Breast epithelium (tissue), 4 donors: Measurements from ENCODE around the gene CYSLTR2. TPM values are rescaled to one million over a fixed set of nuclear protein-coding genes. Genes with fewer than 3 reads are reported as not detected.

Source experiments
- DNase-seq, 2 donors: peaks; one replicate each; pipeline ENCODE4 v3.0.0-alpha.2; 2019; ENCODE audit warnings: low spot score in 2 of 2
- H3K27ac ChIP-seq, 2 donors: fragments of 200-600 bp; sonication (generic) in 1 of 2; one replicate each; pipeline ENCODE4 v1.5.1; 2016 to 2019; ENCODE audit warnings: mild to moderate bottlenecking in 1 of 2
- H3K27me3 ChIP-seq, 2 donors: fragments of 200-600 bp; sonication (generic) in 1 of 2; one replicate each; pipeline versions ENCODE4 v1.5.1 to v1.6.0; 2017 to 2019; ENCODE audit warnings: control low read depth in 1 of 2, mild to moderate bottlenecking in 1 of 2
- H3K36me3 ChIP-seq: fragments of 200-600 bp; one replicate; pipeline ENCODE4 v1.5.1; 2019
- H3K4me1 ChIP-seq, 2 donors: fragments of 200-600 bp; sonication (generic); one replicate each; pipeline ENCODE4 v1.5.1; 2016 to 2019; ENCODE audit warnings: control low read depth in 1 of 2
- H3K4me3 ChIP-seq, 3 donors: fragments of 200-600 bp; sonication (generic); 1 replicate in 2 of 3; 2 replicates in 1 of 3; pipeline ENCODE4 v1.5.1; 2016 to 2019; ENCODE audit warnings: mild to moderate bottlenecking in 3 of 3, moderate library complexity in 2 of 3
- H3K9me3 ChIP-seq, 2 donors: fragments of 200-600 bp; sonication (generic) in 1 of 2; one replicate each; pipeline ENCODE4 v1.5.1; 2016 to 2019; ENCODE audit warnings: control low read depth in 1 of 2
- POLR2A ChIP-seq: fragments of 450-650 bp; IDR thresholded peaks from one replicate; pipeline ENCODE4 v1.6.1; 2016; ENCODE audit warnings: antibody characterized with exemption, mild to moderate bottlenecking, moderate library complexity
- POLR2AphosphoS5 ChIP-seq, 3 donors: sonication (generic); formaldehyde crosslinking; IDR thresholded peaks; one replicate each; pipeline ENCODE4 v1.6.1; 2017; ENCODE audit warnings: antibody characterized with exemption in 3 of 3
- intact Hi-C: fragments of 100-400 bp; cut with DNase I; formaldehyde crosslinking; loops from one replicate; pipeline ENCODE4 v1.15.1; 2023; ENCODE audit warnings: low total_unique reads
- total RNA-seq, 3 donors: library from RNA; depleted of rRNA; stranded (reverse); fragments of >200 nt; gene quantifications; one replicate each; pipeline ENCODE4 v1.1.0, GENCODE V29; 2016
- TF ChIP-seq, protein P1 (sequence below), 3 donors: fragments of 450-650 bp; IDR thresholded peaks; one replicate each; pipeline ENCODE4 v1.5.1; 2016 to 2017; ENCODE audit warnings: antibody characterized with exemption in 3 of 3, mild to moderate bottlenecking in 3 of 3, moderate library complexity in 3 of 3

The CYSLTR2 gene
- total RNA-seq, 3 donors from 2014 or later = 0.32 to 1.0 (median 0.33) TPM

DNA sequence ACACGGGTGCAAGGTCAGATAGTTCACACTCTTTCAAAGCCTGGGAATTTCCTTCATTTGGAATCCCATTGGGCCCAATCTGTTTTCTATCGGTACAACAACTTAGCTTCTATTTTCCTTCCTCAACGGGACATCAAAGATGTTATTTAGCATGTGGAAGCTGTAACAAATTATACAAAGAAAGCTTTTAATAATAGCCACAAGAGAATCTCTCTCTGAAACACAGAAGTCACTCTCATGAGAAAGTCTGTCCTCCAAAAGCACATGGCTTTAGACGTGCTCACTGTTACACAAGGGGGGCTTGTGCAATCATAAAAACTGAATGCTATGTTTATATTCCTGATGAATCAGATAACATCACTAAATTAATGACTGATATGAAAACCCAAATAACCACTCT lies 28.9 kb upstream of the CYSLTR2 start:
- H3K27me3 ChIP-seq = no peaks in the 10 kb centered on the region
- no peaks in the 10 kb centered on the region for H3K36me3 ChIP-seq
- no peak for DNase-seq
- intact Hi-C loops = no loop called here
- no peaks in the 10 kb centered on the region for H3K4me1 ChIP-seq
- H3K9me3 ChIP-seq = peaks cover 0 to 9% of the 10 kb centered on the region in 2 donors
- no peak for TF ChIP-seq POLR2AphosphoS5 (IDR thresholded peaks at IDR 0.05)
- TF ChIP-seq POLR2A = no peak
- TF ChIP-seq, protein P1, sequence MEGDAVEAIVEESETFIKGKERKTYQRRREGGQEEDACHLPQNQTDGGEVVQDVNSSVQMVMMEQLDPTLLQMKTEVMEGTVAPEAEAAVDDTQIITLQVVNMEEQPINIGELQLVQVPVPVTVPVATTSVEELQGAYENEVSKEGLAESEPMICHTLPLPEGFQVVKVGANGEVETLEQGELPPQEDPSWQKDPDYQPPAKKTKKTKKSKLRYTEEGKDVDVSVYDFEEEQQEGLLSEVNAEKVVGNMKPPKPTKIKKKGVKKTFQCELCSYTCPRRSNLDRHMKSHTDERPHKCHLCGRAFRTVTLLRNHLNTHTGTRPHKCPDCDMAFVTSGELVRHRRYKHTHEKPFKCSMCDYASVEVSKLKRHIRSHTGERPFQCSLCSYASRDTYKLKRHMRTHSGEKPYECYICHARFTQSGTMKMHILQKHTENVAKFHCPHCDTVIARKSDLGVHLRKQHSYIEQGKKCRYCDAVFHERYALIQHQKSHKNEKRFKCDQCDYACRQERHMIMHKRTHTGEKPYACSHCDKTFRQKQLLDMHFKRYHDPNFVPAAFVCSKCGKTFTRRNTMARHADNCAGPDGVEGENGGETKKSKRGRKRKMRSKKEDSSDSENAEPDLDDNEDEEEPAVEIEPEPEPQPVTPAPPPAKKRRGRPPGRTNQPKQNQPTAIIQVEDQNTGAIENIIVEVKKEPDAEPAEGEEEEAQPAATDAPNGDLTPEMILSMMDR (IDR thresholded peaks at IDR 0.05) = no peak
- H3K27ac ChIP-seq = peak overlapping the region in 1 of 2 donors; percentile 66
- H3K4me3 ChIP-seq = no peak overlapping the region

DNA sequence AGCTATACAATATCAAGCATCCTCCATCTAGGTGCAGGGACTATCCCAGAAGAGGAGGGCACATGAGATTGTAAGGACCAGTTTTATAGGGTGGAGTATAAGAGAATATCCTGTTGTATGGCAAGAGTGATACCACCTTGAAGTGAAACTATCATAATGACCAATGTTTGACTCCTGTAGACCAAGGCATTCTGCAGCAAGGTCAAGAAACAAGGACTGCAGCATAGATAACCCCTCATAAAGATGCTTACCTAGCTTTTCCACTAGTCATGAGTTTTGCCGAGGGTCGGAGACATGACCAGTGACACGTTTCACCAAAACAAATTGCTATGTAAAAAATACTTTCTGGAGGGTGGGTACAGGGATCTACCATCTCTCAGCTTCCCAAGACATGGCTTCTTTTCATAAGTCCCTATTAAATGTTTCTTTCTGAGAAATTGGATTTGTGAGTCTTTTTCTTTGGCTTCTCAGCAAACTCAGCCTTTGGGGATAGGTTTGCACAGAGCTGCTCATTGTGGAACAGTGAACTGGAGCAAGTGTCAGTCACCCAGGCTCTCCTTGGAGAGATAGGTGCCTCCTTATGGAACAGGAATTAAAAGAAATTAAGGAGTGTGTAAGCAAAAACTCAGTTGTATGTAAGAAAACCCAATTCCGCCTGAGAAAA lies 28.2 kb upstream of the CYSLTR2 start:
- TF ChIP-seq, protein P1 (IDR thresholded peaks at IDR 0.05) = no peak
- no peak for TF ChIP-seq POLR2AphosphoS5 (IDR thresholded peaks at IDR 0.05)
- TF ChIP-seq POLR2A = no peak
- peak overlapping the region; percentile 22 to 66 for H3K27ac ChIP-seq
- H3K4me3 ChIP-seq = no peak overlapping the region
- H3K9me3 ChIP-seq = peaks cover 0 to 9% of the 10 kb centered on the region in 2 donors
- H3K27me3 ChIP-seq = no peaks in the 10 kb centered on the region
- no peaks in the 10 kb centered on the region for H3K36me3 ChIP-seq
- no peaks in the 10 kb centered on the region for H3K4me1 ChIP-seq
- no peak for DNase-seq
- intact Hi-C loops = no loop called here

DNA sequence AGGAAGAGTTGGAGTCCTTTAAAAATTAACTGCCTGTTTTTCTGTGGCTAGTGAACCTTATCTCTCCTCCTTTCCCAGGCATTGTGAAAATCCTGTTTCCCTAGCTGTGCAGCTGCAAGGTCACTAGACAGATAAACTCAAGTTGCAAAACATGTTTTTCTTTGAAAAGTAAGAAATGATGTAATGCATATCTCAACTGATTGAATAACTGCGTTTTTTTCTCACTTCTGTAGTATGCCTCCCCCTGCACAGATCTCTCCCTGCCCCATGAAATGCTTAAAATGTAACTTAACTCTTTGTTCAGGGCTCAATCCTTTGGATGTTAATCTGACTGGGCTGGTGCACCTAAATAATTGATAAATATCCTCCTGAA lies 27.7 kb upstream of the CYSLTR2 start:
- no peak for DNase-seq
- Histone ChIP-seq H3K4me3 (no peak overlapping the region), H3K9me3 (peaks cover 0 to 8% of the 10 kb centered on the region in 2 donors), H3K27me3 (no peaks in the 10 kb centered on the region), H3K4me1 (peaks cover 0 to 3% of the 10 kb centered on the region in 2 donors), H3K27ac (peak overlapping the region; percentile 22 to 46), H3K36me3 (no peaks in the 10 kb centered on the region)
- TF ChIP-seq, protein P1 (IDR thresholded peaks at IDR 0.05) = no peak
- no peak for TF ChIP-seq POLR2AphosphoS5 (IDR thresholded peaks at IDR 0.05)
- TF ChIP-seq POLR2A = no peak
- intact Hi-C loops = no loop called here

DNA sequence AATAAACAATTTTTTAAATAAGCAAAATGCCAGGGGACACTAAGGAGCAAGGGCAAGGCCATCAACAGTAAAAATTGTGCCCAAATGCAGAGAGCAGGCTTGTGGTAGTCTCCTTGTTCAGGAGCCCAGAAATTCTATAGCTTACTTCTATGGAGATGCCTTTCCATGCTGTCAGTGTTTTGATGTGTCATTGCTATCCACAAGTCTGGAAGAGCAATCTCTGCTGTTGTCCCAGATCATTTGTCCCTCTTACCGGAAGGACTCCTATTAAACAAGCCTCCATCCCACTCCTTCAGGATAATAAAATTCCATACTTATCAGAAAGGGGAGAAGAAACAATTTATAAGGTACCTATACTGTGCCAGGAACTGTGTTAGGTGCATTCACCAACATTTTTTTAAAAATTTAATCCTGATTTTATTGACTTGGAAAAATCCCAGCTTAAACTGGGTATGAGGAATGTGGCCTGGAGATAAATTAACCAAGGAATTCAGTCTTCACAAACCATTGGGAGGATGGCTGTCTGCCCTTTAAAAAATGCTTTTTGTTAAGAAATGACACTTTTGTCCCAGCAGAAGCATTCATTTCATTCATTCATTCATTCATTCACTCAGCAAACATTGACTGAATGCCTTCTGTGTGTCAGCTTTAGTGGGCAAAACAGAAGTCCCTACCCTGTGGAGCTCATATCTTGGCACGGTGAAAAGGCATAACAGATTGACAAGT lies 26.8 kb upstream of the CYSLTR2 start:
- DNase-seq = no peak
- TF ChIP-seq POLR2A (no peak), POLR2AphosphoS5 (IDR thresholded peaks at IDR 0.05) (no peak)
- TF ChIP-seq, protein P1 (IDR thresholded peaks at IDR 0.05) = no peak
- Histone ChIP-seq H3K9me3 (peaks cover 0 to 3% of the 10 kb centered on the region in 2 donors), H3K4me3 (no peak overlapping the region), H3K4me1 (peaks cover 0 to 4% of the 10 kb centered on the region in 2 donors), H3K27ac (peak overlapping the region in 1 of 2 donors; percentile 46), H3K27me3 (no peaks in the 10 kb centered on the region), H3K36me3 (no peaks in the 10 kb centered on the region)
- intact Hi-C loops = no loop called here

DNA sequence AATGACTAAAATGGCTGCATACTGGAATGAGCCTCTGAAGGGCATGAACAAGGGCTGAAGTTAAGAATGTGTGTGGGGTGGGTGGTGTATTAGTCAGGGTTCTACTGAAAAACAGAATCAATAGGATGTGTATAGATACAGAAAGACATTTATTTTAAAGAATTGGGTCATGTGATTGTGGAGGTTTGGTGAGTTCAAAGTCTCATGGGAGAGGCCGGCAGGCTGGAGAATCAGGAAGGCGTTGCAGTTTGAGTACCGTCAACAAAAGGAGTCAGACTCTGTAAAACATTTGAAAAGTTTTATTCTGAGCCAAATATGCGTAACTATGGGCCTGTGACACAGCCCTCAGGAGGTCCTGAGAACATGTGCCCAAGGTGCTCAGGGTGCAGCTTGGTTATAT lies 24.5 kb upstream of the CYSLTR2 start:
- H3K36me3 ChIP-seq = no peaks in the 10 kb centered on the region
- no peaks in the 10 kb centered on the region for H3K27me3 ChIP-seq
- TF ChIP-seq POLR2AphosphoS5 (IDR thresholded peaks at IDR 0.05) (no peak), POLR2A (no peak)
- TF ChIP-seq, protein P1 (IDR thresholded peaks at IDR 0.05) = no peak
- no peak overlapping the region for H3K4me3 ChIP-seq
- no peaks in the 10 kb centered on the region for H3K9me3 ChIP-seq
- no peak overlapping the region for H3K27ac ChIP-seq
- intact Hi-C loops = no loop called here
- no peak for DNase-seq
- peaks cover 0 to 4% of the 10 kb centered on the region in 2 donors for H3K4me1 ChIP-seq
